Measurements from ENCODE around the gene SPARC.

The SPARC gene

DNA sequence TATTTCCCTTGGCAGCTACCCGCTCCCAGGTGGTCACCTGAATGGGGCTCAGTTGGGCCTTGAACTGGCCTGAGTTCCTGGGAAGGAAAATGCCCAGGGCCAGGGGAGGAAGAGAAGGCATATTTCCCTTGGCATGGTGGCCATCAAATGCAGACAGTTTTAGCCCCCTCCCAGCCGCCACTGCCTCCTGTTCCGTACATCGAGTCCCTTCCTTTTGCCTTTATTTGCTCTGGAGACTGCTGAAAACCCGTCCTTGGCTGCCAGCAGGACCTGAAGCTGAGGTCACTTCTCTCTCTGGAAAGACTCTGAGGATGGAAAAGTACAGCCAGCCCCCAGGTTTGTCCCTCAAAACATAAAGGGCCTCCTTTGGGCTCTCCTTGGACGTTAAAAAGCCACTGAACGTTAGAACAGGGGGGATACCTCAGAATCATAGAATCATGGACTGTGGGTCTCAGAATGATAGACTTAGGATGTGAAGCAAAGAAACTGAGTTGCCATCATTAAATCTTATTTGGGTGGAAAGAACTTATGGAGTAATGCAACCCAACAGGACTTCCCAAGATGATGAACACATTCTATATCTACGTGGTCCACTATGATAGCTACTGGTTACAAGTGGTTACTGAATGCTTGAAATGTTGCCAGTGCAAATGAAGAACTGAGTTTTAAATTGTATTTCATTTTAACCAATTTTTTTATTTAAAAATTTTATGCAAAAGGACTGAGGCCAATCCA is 7.1 kb downstream of the SPARC start:
- no peak for DNase-seq (ENCODE audit: low read depth, low spot score)

DNA sequence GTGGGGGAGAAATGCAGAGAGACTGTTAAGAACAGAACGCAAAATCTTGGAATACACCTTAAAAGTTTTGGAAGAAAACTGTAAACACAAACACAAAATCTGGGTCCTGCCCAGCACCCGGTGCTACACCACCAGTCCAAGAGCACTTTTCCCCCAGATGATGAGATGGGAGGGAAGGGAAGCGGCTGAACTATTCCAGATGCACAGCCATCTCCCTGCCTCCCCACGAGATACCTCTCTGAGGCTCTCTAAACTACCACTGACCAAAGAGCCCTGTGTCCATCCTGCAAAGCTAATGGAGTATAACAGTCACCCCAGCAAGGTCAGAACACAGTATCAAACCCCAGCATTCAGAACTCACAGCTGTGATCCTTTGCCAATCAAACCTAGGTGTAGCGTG is 8.0 kb downstream of the SPARC start:
- no peak for DNase-seq (ENCODE audit: low read depth, low spot score)

DNA sequence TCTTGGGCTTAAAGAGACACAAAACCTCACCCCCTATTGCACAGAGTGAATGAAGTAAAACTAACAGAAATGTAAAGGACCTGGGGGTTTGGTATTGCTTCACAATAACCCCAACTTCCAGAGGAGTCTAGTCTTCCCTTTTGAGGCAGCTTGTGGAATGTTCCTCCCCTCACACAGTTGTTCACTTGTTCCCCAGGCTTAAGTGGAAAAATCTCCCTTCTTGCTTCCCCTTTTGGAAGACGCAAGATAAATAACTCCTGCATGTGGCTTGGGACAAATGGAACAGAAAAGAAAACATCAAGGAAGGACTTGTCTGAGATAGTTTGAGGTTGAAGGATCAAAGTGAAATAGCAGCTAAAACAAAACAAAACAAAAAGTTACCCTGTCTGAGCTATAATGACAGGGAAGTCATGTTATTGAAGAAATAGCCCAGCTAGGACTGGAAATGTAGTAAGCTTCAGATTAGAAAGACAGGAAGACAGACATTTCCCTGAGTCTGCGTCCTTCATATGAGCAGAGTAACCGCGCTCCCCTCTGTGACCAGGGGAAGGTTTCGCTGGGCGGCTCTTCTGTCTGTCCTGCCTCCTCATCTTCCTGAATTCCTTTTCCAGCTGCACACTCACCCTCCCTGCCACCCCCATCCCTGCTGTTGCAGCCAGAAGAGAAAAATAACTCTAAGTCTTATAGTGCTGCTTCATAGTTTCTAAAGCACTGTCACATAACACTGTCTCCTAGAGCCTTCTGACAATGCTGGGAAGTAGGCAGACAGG is 8.8 kb downstream of the SPARC start:
- no peak for DNase-seq (ENCODE audit: low read depth, low spot score)

DNA sequence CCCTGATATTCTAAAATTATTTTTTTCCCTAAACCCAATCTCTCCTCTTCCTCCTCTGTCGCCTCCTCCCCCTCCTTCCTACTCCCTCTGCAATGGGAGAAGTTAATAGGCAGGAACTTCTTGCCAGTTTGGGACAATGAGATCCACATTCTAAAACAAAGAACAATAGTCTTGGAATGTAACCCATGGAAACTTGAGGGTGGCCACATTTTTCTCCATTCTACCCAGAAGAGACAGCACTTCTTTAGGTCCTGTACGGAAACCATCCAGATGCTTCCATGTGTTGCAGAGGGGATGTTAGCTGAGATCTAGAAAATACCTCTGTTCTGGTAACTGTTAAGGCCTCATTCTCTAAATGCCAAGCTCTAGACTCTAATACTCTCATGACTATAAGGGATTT is 10.0 kb downstream of the SPARC start:
- no peak for DNase-seq (ENCODE audit: low read depth, low spot score)

DNA sequence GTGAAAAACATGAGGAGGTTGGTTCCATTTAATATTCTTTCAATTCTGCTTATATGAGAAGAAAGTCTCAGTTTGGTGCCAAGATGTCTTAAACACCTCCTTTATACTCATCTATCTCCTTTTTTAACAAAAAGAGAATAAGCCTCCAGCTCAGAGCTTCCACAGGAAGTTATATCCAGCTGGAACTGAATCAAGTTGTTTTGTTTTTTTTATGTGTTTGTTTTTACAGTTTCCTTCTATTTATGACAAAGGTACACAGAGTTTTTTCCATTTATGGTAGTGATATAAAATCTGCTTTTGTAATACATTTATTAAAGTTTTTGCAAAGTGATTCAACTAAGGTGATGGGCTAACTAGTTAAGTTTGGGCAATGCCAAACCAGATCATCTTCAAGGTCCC is 10.4 kb downstream of the SPARC start:
- no peak for DNase-seq (ENCODE audit: low read depth, low spot score)

DNA sequence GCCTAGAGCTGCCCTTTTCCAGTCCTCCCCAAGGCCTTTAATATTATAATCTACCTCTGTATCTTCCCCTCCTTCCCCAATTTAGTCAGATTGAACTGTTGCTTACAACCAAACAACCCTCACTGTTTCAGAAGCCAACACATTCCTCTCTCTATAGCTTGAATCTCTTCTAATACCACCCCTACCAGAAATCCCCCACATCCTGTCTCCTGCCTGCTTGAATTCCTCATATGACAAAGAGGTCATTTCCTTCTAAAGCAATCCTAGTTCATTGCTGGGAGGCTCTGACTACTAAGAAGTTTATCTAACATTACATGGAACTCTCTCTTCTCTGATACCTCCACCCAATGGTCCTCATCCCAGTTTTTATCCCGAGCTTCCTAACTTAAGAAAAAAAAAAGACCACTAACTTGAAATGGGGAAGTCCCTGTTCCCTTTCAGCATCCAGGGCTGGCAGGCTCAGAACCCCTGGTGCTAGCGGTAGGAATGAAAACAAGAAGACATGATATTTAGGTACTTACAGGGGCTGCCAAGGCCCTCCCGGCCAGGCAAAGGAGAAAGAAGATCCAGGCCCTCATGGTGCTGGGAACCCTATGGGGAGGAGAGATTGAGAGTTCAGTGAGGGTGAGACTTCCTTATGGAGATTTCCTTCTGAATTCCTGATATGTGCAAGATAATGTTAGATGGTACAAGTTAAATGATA is 11.0 kb downstream of the SPARC start:
- no peak for DNase-seq (ENCODE audit: low read depth, low spot score)

DNA sequence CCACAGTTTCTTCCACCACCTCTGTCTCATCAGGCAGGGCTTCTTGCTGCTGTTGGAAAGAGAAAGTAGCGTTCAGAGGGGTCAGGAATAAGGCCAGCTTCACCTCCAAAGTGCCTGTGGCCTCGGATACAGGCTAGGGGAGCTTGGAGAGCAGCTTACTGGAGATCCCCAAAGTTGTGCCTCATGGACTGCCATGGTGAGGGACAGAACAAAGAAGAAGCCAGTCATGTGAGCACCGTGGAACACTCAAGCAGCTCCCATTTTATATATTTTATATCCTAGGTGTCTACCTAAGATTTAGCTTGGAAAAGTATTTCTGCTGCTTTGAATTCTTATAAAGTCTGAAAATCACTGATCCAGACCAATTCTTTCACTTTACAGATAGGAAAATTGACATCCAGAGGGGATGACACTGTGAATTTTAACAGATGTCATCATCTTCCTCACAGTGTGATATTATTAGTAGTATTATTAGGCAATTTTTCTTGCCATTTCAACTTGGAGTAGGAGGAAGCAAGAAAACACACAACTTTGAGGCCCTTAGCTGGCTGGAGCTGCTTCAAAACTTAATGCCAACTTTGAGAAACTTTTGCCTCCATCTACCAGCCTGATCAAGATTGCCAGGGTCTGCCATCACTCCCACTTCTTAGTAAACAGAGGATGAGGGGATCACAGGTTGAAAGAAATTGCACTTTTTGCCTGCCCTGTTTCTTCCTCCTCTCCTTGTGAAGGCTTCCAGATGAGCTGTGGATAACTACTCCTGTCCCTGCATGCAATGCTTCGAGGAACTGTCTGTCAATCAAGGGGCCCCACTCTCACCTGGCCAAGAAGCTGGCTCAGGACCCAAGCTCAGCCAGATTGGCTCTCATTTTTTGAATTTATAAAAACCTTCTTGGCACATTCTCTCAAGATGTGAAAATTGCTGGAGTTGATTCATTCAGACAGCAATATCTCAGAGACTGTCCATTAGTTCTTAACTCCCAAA is 11.8 kb downstream of the SPARC start:
- no peak for DNase-seq (ENCODE audit: low read depth, low spot score)

DNA sequence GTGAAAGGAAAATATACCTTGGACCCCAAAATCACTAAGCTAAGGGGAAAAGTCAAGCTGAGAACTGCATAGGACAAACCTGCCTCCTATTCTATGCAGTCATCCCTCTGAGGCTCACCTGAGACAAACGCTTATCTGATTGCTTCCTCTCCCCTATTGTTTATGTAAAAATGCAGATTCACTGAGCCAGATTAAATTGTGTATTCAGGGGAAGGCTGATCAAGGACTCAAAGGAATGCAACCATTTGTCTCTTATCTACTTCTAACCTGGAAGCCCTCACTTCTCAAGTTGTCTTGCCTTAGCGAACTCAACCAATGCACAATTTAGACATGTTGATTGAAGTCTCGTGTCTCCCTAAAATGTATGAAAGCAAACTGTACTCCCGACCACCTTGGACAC is 13.3 kb downstream of the SPARC start:
- no peak for DNase-seq (ENCODE audit: low read depth, low spot score)

DNA sequence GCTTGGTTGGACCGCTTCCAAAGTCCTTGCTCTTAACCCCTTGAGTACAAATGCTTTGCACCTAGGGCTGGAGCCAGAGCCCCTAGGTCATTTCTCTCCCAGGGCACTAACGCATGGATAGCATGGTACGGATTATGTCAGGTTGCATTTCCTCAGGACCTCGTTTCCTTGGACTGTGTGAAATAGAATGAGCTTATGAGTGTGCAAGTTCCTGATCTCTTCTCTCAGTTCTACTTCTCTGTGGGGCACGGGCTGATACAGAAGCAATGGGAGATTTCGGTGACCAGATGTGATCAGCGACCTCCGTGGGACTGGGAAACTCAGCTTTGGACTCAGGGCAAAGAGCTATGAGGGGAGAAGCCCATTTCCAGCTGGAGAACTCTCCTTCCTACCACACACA is 14.2 kb downstream of the SPARC start:
- no peak for DNase-seq (ENCODE audit: low read depth, low spot score)

DNA sequence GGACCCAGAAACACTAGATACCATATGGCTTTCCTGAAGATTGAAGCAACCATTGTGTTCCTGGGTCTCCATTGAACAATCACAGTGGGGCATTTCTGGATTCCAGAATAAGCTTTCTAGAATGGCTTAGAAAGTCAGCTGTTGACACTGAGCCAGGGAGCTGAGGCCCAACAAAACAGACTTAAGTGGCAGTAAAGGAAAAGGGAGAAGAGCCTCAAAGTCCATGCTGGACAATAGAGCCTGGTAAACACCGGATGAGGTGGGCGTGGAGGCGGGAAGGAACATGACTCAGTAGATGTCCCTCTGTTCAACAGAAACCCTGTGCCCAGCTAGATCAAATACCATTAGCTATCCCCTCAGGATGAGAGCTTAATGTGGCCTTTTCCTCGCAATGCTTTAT is 14.8 kb downstream of the SPARC start:
- DNase-seq (ENCODE audit: low read depth, low spot score), result no peak

DNA sequence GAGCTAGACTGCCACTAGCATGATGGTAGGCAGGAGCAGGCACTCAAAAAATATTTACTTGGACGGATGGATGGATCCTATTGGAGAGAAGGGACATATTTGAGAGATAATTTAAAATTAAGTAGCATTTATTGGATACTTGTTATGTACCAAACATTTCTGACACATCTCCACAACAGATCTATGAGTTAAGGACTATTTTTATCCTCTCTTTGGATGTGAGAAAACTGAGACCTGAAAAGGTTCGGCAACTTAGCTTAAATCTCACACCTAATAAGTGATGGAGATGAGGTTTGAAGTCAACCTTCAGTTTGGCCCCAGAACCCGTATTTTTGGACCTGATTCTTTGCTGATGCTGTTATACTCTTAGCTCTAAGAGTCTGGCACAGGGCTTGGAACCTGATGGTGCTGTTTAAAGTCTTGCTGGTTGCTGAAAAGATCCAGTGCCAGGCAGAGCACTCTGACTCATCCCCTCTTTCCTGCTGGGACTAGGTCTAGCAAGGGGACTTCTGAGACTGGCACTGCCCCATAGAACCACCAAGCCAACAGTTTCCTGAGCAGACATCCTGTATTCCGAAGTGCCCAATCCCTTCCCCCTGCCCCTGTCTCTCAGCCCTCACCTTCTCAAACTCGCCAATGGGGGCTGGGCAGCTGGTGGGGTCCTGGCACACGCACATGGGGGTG is 15.6 kb downstream of the SPARC start:
- no peak for DNase-seq (ENCODE audit: low read depth, low spot score)

DNA sequence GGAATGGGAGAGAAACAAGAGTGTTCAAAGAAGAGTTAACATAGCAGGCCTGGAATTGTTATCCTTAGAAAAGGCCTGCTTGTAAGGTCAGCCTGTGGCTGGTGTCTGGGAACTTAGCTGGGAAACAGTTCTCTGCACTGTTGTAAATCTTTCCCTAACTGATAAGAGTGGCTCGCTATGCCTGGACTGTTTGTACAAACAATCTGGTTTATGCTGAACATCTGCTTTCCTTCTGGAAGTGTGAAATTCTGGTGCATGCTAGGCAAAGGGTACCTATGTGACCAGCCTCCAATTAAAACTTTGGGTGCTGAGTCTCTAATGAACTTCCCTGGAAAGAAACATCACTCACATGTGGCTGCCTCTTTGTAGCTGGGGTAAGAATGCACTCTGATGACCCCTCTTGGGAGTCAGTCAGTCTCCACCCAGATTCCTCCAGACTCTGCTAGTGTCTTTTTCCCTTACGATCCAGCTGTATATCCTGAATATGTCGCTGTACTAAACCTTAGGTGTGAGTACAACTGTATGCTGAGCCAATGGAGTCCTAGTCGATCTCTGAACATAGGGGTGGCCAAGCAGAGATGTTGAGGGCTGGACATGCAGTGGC is 16.5 kb downstream of the SPARC start:
- no peak for DNase-seq (ENCODE audit: low read depth, low spot score)

DNA sequence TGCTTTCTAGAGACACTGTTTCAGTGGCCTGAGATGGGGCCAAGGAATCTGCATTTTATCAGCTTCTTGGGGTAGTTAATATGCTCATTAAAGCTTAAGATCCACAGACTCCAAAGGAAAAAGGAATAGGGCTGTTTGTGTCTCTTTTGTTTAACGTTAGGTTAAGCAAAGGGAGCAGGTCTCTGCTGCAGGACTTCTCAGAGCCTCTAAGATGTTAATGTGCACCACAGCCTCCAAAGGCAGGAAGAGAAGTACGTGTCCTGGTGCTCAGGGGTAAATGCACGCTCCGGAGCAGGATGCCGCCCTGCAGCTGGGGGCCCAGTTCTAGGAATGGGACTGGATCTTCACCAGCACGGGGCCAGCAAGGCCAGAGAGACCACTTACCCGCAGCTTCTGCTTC is 19.6 kb downstream of the SPARC start:
- DNase-seq (ENCODE audit: low read depth, low spot score), result no peak

DNA sequence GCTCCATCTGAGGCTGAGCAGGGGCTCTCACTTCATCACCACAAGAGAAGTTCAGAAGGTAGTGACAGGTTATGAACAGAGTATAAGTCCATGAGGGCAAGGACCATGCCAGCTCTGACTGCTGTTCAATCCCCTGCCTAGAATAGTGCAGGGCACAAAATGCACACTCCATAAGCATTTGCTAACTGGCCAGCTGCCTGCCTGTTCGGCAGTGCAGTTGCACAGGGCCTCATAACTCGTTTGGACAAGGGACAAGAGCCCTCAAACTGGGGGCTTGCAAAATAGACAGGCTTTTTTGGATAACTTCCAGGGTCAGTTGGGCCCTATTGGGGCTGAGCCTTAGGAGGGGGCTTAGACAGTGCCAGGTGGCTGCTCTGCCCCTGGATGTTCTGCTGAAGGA is 21.1 kb downstream of the SPARC start:
- no peak for DNase-seq (ENCODE audit: low read depth, low spot score)

DNA sequence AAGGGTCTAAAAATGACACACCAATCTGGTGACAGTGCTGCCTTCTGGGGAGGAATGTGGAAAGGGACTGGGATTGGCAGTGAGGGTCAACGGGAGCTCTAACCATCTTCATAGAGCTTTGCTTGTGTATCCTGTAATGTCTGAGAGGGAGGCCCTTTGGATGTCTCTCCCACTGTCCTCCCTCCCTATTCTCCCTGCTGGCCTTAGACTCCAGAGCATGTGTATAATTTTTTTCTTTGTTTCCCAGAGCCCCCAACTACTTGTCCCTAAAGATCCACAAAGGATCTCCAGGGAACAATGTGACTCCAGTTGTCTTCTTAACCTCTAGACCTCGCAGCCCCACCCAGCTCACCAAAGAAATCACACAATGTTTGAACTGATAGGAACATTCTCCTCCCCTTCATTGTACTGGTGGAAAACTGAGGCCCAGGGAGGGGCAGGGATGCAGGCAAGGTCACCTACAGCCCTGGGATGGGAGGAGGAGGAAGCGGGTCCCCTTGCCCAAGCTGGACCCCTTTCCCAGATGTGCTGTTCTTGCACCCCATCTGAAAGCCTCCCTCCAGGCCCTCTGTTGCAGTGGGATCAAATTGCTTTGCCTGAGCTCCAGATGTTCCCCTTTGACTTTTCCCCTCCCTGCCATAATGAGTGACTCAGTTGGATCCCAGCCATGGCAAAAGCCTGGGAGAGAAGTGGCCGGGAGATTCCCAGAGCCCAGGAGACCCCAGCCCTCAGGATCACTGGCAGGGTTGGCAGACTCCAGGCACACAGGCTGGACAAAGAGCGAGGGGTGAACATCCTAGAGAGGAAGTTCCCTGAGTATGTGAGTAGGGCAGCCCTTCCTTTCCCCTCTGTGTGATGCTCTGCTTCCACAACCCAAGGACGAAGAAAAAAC is 21.8 kb downstream of the SPARC start:
- no peak for DNase-seq (ENCODE audit: low read depth, low spot score)

DNA sequence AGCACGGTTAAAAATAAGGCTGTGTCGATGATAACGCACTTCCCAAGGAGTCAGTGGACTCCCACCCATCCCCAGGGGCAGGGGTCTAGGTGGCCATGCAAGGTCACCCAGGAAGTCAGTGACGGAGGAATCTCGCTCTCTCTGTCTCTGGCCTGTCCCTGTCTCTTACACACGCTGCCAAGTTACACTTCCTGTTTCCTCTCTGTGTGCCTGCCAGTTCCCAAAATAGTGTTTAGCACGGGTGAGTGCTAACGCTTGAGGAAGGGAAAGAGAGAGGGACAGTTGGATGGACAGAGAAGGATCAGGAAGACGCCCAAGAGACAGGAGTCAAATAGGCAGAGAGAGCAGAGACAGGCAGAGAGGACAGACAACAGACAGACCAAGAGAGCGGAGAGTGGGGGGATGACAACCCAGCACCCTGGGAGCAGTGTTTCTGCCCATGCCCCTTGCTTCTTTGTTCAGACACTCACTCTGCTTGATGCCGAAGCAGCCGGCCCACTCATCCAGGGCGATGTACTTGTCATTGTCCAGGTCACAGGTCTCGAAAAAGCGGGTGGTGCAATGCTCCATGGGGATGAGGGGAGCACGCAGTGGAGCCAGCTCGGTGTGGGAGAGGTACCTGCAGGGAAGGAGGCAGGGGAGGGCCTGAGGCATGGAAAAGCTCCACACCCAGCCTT is 23.0 kb downstream of the SPARC start:
- no peak for DNase-seq (ENCODE audit: low read depth, low spot score)

DNA sequence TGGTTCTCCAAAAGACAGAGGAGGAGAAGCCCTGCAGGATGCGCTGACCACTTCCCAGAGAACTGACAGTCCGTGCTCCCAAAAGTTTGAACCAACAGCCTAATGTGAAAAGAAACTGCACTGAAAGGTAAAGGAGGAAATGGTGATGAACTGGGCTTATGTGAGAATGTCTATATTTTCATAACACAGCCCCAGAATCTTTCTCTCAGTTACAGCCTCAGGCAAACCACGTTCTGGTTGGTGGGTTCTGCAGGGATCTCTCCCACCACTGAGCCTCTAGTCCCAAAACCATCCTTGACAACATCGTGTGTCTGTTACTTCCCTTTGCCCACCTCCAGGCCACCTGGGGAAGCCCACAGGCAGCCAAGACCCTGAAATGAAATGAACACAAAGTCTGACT is 23.9 kb downstream of the SPARC start:
- no peak for DNase-seq (ENCODE audit: low read depth, low spot score)

DNA sequence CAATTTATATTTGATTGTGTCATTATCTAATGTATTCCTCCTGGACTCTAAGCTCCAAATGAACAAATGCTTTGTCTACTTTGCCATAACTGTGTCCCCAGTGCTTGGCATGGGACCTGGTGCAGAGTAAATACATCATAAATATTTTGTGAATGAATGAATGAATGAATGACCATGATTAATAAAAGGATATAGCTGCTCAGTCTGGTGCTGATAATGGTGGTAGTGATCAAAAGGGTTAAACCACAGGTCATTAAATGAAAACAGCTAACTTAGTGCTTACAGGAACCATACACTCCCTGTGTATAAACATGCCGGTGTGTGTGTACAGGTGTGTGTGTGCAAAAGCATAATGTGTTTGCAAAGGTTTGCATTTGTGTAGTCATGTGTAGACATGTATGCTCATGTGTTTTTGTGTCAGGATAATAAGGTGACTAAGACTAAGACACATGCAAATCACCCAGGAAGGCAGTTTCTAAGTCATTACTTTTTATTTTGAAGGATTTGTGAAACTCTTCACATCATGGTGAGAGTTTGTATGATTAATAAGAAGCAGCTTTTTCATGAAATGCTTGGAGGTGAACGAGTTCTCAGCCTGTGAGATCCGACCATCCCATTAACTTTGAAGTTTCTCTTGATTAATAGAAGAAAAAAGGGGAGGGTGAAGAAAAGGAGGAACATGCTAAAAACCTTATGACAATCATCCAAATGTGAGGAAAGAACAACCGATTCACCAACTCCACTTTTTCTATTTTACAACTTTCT is 24.6 kb downstream of the SPARC start:
- no peak for DNase-seq (ENCODE audit: low read depth, low spot score)
